Measurements from ENCODE around the gene ASS1.

The ASS1 gene

DNA sequence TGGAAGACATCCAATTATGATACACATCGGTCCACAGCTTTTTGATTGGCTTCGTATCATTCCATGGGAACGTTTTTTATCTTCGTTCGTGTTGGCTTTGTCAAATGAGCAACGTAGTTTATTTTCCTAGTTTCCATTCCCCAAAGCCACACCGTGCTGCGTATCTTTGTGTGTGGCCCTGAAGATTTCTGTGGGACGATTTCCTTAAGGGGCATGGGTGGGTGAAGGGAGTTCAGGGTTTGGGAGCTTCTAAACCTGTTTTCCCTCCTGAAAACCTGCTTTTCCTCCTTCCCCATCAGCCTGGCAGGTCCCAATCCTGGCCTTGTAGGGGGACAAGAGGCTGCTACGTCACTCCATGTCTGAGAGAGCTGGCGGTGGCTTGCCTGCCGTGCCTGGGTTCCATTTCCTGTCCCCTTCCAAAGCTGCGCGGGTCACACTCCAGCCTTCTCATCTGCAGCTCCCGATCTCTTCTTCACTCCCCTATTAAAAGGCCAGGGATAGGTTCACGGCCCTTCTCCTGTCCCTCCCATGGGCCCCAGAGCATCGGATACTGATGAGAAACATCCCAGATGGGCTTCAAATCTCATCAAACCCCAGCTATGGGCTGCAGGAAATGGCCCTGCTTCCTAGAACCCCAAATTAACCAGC is 23.5 kb upstream of the ASS1 start:
- H3K27me3 ChIP-seq (ENCODE audit: control insufficient read depth, insufficient read depth, low read length) = no peaks in the 10 kb centered on the region
- no peaks in the 10 kb centered on the region for H3K36me3 ChIP-seq (ENCODE audit: control insufficient read depth, low read depth, low read length)
- H3K9ac ChIP-seq (ENCODE audit: low read length) = no peak overlapping the region
- H3K9me3 ChIP-seq (ENCODE audit: control insufficient read depth, low read depth, low read length) = no peaks in the 10 kb centered on the region
- no peak overlapping the region for H3K27ac ChIP-seq (ENCODE audit: low read length)
- peaks cover 15% of the 10 kb centered on the region for H3K4me1 ChIP-seq (ENCODE audit: control insufficient read depth, low read depth, low read length)
- H3K4me3 ChIP-seq (ENCODE audit: low read length) = no peak overlapping the region

DNA sequence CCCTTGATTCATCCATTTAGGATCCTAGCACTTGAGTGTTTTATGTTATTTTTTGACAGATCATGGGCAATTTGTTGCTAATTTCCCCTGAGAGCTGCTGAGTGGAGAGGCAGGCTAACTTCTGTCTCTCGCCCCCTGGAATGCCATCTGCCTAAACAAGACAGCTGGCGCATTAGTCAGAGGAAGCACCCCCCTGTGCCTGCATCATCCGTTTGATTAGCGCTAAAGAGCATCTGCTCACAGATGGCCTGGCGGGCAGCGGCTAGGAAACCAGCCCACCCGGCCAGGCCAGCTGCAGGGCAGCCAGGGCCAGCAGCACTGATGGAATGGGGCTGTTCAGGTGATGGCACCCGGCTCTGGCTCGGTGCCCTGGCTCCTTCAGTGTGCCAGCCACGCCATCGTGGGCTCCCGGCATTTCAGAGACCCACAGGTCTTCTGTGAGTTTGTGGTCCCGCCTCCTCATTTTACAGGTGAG is 22.9 kb upstream of the ASS1 start:
- Histone ChIP-seq H3K27me3 (ENCODE audit: control insufficient read depth, insufficient read depth, low read length) (no peaks in the 10 kb centered on the region), H3K27ac (ENCODE audit: low read length) (no peak overlapping the region), H3K9ac (ENCODE audit: low read length) (no peak overlapping the region)

DNA sequence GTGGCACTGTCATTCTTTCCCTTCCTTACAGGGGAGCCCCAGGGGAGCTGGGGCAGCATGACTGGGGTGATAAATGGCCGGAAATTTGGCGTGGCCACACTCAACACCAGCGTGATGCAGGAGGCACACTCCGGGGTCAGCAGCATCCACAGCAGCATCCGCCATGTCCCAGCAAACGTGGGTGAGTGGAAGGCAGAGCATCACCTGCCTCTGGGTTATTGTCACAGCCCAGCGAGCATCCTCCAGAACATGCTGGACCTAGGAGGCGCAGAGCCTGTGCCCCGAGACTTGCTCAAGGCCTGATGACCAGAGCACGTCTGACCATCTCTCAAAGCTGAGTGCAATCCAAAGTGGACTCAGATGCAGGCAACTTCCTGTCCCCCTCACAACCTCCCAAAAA is 22.2 kb upstream of the ASS1 start:
- Histone ChIP-seq H3K27me3 (ENCODE audit: control insufficient read depth, insufficient read depth, low read length) (no peaks in the 10 kb centered on the region), H3K4me3 (ENCODE audit: low read length) (no peak overlapping the region), H3K36me3 (ENCODE audit: control insufficient read depth, low read depth, low read length) (no peaks in the 10 kb centered on the region), H3K9ac (ENCODE audit: low read length) (no peak overlapping the region), H3K27ac (ENCODE audit: low read length) (no peak overlapping the region), H3K4me1 (ENCODE audit: control insufficient read depth, low read depth, low read length) (peaks cover 18% of the 10 kb centered on the region), H3K9me3 (ENCODE audit: control insufficient read depth, low read depth, low read length) (no peaks in the 10 kb centered on the region)

More for the DNA sequence above, 22.9 kb upstream of the ASS1 start:
- Histone ChIP-seq H3K4me1 (ENCODE audit: control insufficient read depth, low read depth, low read length) (peaks cover 15% of the 10 kb centered on the region), H3K36me3 (ENCODE audit: control insufficient read depth, low read depth, low read length) (no peaks in the 10 kb centered on the region), H3K4me3 (ENCODE audit: low read length) (no peak overlapping the region), H3K9me3 (ENCODE audit: control insufficient read depth, low read depth, low read length) (no peaks in the 10 kb centered on the region)

DNA sequence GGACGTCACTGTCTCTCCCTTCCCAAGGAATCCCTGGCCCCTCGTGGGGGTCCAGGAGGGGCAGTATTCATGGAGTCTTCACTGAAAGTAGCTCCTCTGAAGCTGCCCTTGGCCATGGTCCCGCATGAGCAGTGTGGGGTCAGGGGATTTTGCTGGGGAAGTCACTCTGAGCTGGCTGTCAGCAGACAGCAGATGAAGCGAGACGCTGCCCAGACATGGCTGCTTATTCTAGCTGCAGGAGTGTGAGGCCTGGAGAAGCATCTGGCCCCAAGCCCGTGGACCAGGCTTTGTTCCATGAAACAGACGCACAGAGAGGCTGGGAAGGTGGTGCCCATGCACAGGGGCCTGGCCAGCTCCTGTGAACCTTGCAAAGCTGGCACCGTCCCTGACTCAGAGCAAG is 21.5 kb upstream of the ASS1 start:
- Histone ChIP-seq H3K9ac (ENCODE audit: low read length) (no peak overlapping the region), H3K36me3 (ENCODE audit: control insufficient read depth, low read depth, low read length) (no peaks in the 10 kb centered on the region), H3K4me3 (ENCODE audit: low read length) (no peak overlapping the region), H3K4me1 (ENCODE audit: control insufficient read depth, low read depth, low read length) (peaks cover 18% of the 10 kb centered on the region), H3K27me3 (ENCODE audit: control insufficient read depth, insufficient read depth, low read length) (no peaks in the 10 kb centered on the region), H3K9me3 (ENCODE audit: control insufficient read depth, low read depth, low read length) (no peaks in the 10 kb centered on the region), H3K27ac (ENCODE audit: low read length) (no peak overlapping the region)

DNA sequence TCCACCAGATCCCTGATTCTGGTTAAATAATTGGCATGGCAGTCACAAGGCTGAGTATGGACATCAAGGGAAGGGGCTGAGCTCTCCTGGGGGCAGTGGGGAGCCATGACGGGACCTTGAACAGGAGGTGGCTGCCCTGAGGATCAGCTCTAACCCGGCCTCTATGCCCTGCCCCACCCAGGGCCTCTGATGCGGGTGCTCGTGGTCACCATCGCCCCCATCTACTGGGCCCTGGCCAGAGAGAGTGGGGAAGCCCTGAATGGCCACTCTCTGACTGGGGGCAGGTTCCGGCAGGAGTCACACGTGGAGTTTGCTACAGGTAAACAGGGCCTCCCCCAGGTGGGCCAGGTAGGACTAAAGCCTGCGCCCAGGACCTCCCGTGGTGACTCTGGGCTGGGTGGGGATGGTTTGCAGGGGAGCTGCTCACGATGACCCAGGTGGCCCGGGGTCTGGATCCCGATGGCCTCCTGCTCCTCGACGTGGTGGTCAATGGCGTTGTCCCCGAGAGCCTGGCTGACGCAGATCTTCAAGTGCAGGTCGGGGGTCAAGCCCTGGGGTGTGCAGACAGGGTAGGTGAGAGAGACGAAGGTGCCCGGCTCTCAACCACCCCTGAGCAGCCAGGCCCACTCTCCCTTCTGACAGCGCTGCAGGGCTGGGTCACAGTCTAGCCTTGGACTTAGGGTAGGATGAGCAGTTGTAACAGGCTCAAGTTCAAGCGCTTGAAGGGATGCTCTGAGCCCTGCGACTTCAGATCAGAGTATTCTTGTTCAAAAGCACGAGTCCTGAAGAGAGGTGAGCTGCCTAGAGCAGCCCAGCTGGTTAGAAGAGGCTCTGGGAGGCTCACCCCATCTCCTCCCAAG is 19.9 kb upstream of the ASS1 start:
- no peak overlapping the region for H3K27ac ChIP-seq (ENCODE audit: low read length)
- peaks cover 18% of the 10 kb centered on the region for H3K4me1 ChIP-seq (ENCODE audit: control insufficient read depth, low read depth, low read length)
- H3K4me3 ChIP-seq (ENCODE audit: low read length) = no peak overlapping the region
- H3K36me3 ChIP-seq (ENCODE audit: control insufficient read depth, low read depth, low read length) = no peaks in the 10 kb centered on the region
- H3K27me3 ChIP-seq (ENCODE audit: control insufficient read depth, insufficient read depth, low read length) = no peaks in the 10 kb centered on the region
- H3K9me3 ChIP-seq (ENCODE audit: control insufficient read depth, low read depth, low read length) = no peaks in the 10 kb centered on the region
- H3K9ac ChIP-seq (ENCODE audit: low read length) = no peak overlapping the region

DNA sequence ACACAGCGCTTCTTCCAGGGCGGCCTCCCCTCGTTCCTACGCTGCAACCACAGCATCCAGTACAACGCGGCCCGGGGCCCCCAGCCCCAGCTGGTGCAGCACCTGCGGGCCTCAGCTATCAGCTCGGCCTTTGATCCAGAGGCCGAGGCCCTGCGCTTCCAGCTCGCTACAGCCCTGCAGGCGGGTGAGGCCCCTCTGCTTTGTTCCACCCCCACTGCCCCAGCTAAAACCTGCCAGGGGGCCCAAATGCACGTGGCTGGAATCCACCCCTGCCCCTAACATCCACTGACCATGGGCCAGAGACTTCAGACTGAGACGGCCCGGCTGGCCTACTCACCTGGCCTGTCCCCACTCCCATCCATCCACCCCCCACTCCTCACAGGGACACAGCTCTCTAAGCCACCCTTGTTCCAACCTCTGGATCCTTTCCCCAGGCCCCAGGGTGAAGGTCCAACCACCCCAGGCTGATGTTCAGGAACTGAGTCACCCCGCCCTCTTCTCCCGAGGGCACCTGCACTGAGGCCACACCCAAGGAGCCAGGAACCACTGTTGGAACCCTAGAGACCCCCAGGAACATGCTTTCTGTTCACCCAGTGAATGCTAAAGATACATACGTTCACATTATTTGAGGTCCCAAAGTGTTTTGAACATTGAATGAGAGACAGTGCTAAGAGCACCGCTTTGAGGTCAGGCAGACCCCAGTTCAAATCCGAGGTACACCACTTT is 18.9 kb upstream of the ASS1 start:
- Histone ChIP-seq H3K36me3 (ENCODE audit: control insufficient read depth, low read depth, low read length) (no peaks in the 10 kb centered on the region), H3K9ac (ENCODE audit: low read length) (no peak overlapping the region), H3K27me3 (ENCODE audit: control insufficient read depth, insufficient read depth, low read length) (no peaks in the 10 kb centered on the region), H3K9me3 (ENCODE audit: control insufficient read depth, low read depth, low read length) (no peaks in the 10 kb centered on the region), H3K27ac (ENCODE audit: low read length) (no peak overlapping the region), H3K4me3 (ENCODE audit: low read length) (no peak overlapping the region), H3K4me1 (ENCODE audit: control insufficient read depth, low read depth, low read length) (peaks cover 18% of the 10 kb centered on the region)

DNA sequence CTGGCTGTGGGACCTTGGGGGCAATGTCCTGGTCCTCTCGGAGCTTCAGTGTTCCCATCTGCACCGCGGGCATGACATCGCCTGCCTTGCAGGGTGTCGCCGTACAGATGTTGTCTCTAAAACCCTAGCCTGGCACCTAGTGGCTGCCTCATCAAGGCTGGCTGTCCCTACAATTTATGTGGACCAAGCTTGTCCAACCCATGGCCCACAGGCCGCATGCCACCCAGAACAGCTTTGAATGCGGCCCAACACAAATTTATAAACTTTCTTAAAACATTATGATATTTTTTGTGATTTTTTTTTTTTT is 18.3 kb upstream of the ASS1 start:
- no peaks in the 10 kb centered on the region for H3K27me3 ChIP-seq (ENCODE audit: control insufficient read depth, insufficient read depth, low read length)
- no peak overlapping the region for H3K9ac ChIP-seq (ENCODE audit: low read length)
- H3K4me1 ChIP-seq (ENCODE audit: control insufficient read depth, low read depth, low read length) = peaks cover 13% of the 10 kb centered on the region
- H3K36me3 ChIP-seq (ENCODE audit: control insufficient read depth, low read depth, low read length) = no peaks in the 10 kb centered on the region
- no peaks in the 10 kb centered on the region for H3K9me3 ChIP-seq (ENCODE audit: control insufficient read depth, low read depth, low read length)
- no peak overlapping the region for H3K27ac ChIP-seq (ENCODE audit: low read length)
- no peak overlapping the region for H3K4me3 ChIP-seq (ENCODE audit: low read length)

DNA sequence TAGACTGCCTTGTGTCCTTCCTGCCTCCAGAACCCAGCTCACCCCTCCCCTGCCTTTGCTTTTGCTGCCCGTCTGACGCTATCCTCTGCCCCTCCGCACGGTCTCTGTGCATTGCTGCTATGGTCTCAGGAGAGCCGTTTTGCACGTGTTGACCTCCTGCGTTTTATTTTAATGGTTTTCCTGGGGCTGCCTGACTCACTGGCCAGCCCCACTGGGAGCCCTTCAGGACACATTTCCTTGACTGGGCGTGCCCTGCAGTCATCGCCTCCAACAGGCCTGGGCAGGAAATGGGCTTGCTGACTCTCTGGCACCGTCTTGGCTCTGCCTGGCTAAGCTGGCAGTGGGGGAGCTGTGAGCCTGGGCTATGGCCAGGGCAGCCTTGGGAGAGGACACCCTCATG is 17.9 kb upstream of the ASS1 start:
- Histone ChIP-seq H3K9me3 (ENCODE audit: control insufficient read depth, low read depth, low read length) (no peaks in the 10 kb centered on the region), H3K9ac (ENCODE audit: low read length) (no peak overlapping the region), H3K36me3 (ENCODE audit: control insufficient read depth, low read depth, low read length) (no peaks in the 10 kb centered on the region), H3K27ac (ENCODE audit: low read length) (no peak overlapping the region), H3K4me1 (ENCODE audit: control insufficient read depth, low read depth, low read length) (peaks cover 9% of the 10 kb centered on the region), H3K27me3 (ENCODE audit: control insufficient read depth, insufficient read depth, low read length) (peaks cover 3% of the 10 kb centered on the region), H3K4me3 (ENCODE audit: low read length) (no peak overlapping the region)

DNA sequence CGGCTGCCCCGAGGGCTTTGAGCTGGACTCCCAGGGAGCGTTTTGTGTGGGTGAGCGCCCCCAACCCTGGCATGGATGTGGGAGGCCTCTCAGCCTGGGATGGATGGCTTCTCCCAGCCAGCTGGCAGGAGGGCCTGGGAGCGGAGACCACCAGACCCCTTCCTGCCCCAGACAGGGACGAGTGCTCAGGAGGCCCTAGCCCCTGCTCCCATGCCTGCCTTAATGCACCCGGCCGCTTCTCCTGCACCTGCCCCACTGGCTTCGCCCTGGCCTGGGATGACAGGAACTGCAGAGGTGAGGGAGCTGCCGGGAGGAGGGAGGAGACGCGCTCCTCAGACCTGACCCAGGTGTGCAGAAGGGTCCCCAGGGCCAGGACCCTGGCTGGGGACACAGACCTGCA is 17.4 kb upstream of the ASS1 start:
- Histone ChIP-seq H3K27ac (ENCODE audit: low read length) (no peak overlapping the region), H3K4me3 (ENCODE audit: low read length) (no peak overlapping the region), H3K9ac (ENCODE audit: low read length) (no peak overlapping the region), H3K27me3 (ENCODE audit: control insufficient read depth, insufficient read depth, low read length) (peaks cover 8% of the 10 kb centered on the region), H3K9me3 (ENCODE audit: control insufficient read depth, low read depth, low read length) (no peaks in the 10 kb centered on the region), H3K4me1 (ENCODE audit: control insufficient read depth, low read depth, low read length) (peaks cover 4% of the 10 kb centered on the region), H3K36me3 (ENCODE audit: control insufficient read depth, low read depth, low read length) (no peaks in the 10 kb centered on the region)

DNA sequence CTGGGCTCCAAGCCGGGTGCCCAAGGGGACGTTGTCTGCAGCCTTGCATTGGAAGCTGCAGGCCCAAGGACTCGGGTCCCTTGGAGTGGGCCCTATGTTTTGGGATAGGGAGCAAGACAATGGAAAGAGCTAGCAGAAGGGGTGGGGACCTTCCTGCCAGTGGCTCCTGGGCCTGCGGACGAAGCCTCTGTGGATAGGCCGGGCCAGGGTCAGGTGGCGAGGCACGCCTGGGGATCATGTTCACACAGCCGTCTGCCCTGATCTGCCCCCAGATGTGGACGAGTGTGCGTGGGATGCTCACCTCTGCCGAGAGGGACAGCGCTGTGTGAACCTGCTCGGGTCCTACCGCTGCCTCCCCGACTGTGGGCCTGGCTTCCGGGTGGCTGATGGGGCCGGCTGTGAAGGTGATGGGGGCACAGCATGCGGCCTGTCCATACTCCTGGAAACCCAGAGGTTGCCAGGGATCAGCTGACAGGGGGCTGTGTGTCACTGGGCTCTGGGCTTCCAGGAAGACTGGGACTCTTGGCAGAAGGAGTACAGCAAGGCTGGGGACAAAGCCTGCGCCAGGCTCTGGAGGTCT is 16.6 kb upstream of the ASS1 start:
- Histone ChIP-seq H3K27me3 (ENCODE audit: control insufficient read depth, insufficient read depth, low read length) (peaks cover 16% of the 10 kb centered on the region), H3K9me3 (ENCODE audit: control insufficient read depth, low read depth, low read length) (no peaks in the 10 kb centered on the region), H3K9ac (ENCODE audit: low read length) (no peak overlapping the region), H3K27ac (ENCODE audit: low read length) (no peak overlapping the region), H3K36me3 (ENCODE audit: control insufficient read depth, low read depth, low read length) (no peaks in the 10 kb centered on the region), H3K4me1 (ENCODE audit: control insufficient read depth, low read depth, low read length) (peaks cover 4% of the 10 kb centered on the region), H3K4me3 (ENCODE audit: low read length) (no peak overlapping the region)

DNA sequence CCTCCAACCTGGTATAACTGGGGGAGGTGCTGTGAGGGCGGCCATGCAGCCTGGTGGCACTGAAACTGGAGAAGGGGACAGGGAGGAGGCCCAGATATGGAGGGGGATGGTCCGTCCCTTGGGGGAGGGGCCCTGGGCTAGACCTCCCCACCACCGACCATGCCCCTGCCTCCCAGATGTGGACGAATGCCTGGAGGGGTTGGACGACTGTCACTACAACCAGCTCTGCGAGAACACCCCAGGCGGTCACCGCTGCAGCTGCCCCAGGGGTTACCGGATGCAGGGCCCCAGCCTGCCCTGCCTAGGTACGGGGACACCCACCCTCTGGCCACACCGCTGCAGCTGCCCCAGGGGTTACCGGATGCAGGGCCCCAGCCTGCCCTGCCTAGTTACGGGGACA is 15.4 kb upstream of the ASS1 start:
- Histone ChIP-seq H3K27me3 (ENCODE audit: control insufficient read depth, insufficient read depth, low read length) (peaks cover 27% of the 10 kb centered on the region), H3K36me3 (ENCODE audit: control insufficient read depth, low read depth, low read length) (no peaks in the 10 kb centered on the region), H3K27ac (ENCODE audit: low read length) (no peak overlapping the region), H3K4me3 (ENCODE audit: low read length) (no peak overlapping the region), H3K9me3 (ENCODE audit: control insufficient read depth, low read depth, low read length) (no peaks in the 10 kb centered on the region), H3K9ac (ENCODE audit: low read length) (no peak overlapping the region), H3K4me1 (ENCODE audit: control insufficient read depth, low read depth, low read length) (peaks cover 4% of the 10 kb centered on the region)
